Activated CD4-positive, alpha-beta T cell treated with anti-CD3 and anti-CD28 coated beads, Interleukin-2, amount 50 U/mL, for 16 hours (primary cell): Measurements from ENCODE around the gene SLC38A2.
A peak's percentile ranks its signal among the peaks of the same experiment; 100 is the strongest.

Experiments used
- DNase-seq: peaks from one replicate; pipeline ENCODE4 v3.0.0-alpha.2; 2020

Gene SLC38A2

DNA sequence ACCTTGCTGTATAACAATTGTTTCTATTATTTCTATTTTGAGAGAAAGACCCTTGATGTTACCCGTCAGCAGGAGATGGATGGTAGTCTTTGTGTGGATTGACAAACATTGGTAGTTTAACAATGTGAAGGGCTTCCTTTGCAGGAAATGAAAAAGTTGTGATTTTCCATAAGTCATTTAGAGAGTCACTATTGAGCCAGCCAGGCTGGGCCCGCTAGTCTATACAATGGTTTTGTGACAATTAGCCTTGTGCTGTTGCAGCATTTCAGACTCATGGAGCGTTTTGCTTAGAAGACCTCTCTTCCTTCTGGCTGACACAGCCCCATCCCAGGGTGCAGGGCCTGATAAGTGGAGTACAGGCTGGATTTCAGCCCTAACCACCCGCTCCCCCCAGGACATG lies 18.3 kb upstream of the SLC38A2 start:
- peak; percentile 45 for DNase-seq

DNA sequence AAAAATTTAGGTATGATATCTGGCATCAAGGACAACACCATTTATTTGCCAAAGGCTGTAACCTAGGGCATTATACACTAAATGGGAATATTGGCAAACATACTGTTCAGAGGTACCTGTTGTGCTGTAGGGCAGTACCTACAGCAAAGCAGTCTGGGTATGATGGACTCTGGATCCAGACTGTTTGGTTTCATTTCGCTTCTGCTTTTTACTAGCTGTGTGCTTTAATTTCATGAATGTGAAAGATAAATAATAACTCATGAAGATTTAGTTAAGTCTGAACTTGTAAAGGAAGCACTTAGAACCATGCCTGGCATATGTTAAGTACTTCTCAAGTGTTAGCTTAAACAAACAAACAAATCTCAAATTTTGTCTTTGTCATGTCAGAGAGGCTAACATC lies 17.7 kb upstream of the SLC38A2 start:
- DNase-seq: no peak

DNA sequence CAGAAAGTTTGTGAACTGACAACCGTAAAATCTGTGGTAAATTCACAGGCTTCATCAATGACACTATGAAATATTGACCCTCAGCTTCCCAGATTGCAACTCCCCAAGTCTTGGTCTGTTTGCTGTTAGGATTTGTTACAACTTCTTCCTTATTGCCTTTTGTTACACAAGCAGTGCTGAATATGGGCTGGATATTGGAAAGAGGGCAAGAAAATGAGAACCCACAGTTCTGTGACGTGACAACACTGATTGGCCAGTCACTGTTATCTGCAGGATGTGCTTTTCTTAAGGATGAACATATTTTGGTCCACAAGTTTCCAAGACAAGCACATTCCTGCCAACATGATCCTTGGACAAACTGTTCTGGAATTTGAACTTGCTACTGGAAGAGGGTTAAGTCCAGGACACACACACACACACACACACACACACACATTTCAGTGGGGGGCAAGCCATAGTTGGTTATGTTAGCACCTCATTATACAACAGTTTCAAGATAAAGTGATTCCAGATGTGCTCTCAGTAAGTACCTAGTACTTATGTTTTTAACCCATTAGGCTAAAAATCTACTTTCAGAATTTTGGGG lies 16.6 kb upstream of the SLC38A2 start:
- no peak for DNase-seq

GRCh38 chr12:46388427-46389021 lies 16.0 kb upstream of the SLC38A2 start:
- no peak for DNase-seq

- DNase-seq: peak; percentile 75
Measured at GRCh38 chr12:46387670-46388069, 15.1 kb upstream of the SLC38A2 start.

- no peak for DNase-seq
Measured at GRCh38 chr12:46386877-46387629, 14.5 kb upstream of the SLC38A2 start.

GRCh38 chr12:46386360-46386867 lies 13.8 kb upstream of the SLC38A2 start:
- DNase-seq: no peak

GRCh38 chr12:46385438-46385837 lies 12.9 kb upstream of the SLC38A2 start:
- DNase-seq: no peak

- no peak for DNase-seq
Measured at GRCh38 chr12:46384451-46385309, 12.1 kb upstream of the SLC38A2 start.

GRCh38 chr12:46383654-46384450 lies 11.3 kb upstream of the SLC38A2 start:
- DNase-seq: peak; percentile 70

DNA sequence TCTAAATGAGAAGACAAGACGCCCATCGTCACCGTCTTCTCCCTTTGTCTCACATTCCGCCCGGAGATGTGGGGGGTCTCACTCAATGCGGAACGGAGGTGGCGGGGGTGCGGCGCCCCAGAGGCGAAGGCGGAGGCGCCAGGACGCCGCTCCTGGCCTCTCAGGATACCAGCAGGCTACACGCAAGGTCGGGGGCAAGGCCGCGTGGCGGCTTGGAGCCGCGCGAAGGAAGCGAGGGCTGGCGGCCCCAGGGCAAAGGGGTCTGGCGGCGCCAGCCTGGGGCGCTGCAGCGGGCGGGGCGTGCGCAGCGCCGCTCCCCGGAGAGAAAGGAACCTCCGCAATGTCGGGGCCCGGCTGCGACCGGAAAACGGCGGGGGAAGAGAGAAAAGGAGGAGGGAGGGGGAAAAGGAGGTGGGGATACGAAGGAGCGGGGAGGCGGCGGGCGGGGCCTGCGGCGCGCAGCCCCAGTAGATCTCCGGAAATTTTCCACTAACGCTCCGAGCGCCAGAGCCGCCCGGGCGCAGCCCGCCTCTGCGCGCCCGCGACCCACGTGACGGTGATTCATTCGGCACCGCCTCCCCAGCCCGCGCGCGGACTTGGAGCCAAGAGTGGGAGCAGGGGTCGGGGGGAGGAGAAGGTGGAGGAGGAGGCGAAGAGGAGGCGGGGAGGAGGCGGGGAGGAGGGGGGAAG lies 10.5 kb upstream of the SLC38A2 start:
- peak; percentile 96 for DNase-seq

DNA sequence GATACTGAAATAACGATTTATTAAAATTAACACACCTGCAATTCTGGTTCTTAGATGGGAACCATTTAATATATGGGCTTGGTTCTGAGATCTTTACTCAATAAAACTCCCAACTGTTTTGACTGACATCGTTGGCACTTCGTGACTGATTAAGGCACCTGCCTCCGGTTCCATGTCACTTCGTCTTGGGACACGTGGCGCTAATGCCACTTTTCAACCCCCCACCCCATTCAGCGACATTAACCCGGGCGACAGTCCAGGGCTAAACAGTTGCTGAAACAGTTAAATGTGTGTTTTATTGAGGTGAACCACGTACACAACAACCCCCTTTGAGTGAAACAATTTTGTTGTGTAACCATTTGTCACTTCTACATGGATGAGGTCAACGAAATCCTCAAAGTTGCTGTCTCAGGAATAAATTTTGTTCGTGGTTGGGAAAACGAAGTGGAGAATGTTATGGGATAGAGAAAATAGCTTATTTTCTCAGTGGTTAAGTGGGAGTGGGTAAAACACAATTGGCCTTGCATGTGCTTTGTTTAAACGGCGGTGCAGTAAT lies 9.9 kb upstream of the SLC38A2 start:
- DNase-seq: no peak

GRCh38 chr12:46380881-46381280 lies 8.3 kb upstream of the SLC38A2 start:
- no peak for DNase-seq

- no peak for DNase-seq
Measured at GRCh38 chr12:46380022-46380796, 7.6 kb upstream of the SLC38A2 start.

DNA sequence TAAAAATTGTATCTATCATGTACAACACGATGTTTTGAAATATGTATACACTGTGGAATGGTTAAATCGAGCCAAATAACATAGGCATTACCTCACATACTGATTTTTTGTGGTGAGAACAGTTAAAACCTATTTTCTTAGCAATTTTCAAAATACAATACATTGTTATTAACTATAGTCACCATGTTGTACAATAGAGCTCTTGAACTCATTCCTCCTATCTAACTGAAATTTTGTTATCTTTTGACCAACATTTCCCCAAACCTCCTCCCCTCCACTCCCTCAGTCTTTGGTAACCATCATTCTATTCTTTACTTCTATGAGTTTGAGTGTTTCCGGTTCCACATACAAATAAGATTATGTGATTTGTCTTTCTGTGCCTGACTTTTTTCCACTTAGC lies 6.8 kb upstream of the SLC38A2 start:
- no peak for DNase-seq

DNA sequence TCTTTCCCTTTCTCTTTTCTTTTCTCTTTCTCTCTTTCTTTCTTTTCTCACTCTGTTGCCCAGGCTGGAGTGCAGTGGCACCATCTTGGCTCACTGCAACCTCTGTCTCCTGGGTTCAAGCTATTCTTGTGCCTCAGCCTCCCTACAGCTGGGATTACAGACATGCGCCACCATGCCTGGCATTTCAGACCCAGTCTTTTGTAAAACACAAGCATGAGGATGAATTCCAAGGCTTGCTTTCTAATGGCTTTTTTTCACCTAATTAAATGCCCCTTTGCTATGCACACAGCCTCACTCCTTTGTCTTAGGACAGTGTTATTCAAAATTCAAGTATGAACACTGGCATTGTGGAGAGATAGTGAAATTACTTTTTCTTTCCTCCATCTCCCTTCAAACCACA lies 6.0 kb upstream of the SLC38A2 start:
- no peak for DNase-seq

GRCh38 chr12:46377678-46378077 lies 5.1 kb upstream of the SLC38A2 start:
- peak; percentile 62 for DNase-seq

GRCh38 chr12:46376579-46376978 lies 4.0 kb upstream of the SLC38A2 start:
- DNase-seq: no peak

- DNase-seq: no peak
Measured at GRCh38 chr12:46374711-46375110, 2.1 kb upstream of the SLC38A2 start.

DNA sequence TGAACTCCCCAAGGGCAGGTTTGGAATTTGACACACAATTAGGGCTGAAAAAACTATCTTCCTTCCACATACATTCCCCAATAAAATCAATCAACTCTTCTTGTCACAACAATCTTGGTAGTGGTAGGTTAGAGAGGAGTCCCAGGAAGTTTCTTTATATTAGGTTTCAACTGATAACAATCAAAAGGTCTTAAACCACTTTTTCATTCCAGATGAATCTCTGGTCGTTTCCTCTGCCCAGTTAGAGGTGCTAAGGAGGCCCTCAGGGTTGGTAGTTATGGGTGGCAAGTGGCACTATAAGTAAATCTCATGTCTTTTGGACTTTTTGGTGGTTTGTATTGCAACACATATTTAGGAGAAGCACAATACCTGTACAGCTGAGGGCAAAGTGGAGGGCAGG lies 1.7 kb upstream of the SLC38A2 start:
- DNase-seq: no peak
